CD8-positive, alpha-beta memory T cell (primary cell): Measurements from ENCODE around the gene STRN. TPM values are rescaled to one million over a fixed set of nuclear protein-coding genes. Genes with fewer than 3 reads are reported as not detected.

Experiments
- CTCF ChIA-PET: fragments of 350-600 bp; sonication (Branson Sonifier 250); formaldehyde crosslinking; loops from one replicate; lab custom pipeline; 2021; ENCODE audit warnings: antibody characterized with exemption; lab: Charles Lee
- POLR2A ChIA-PET: fragments of 350-600 bp; sonication (Branson Sonifier 250); formaldehyde crosslinking; loops from one replicate; lab custom pipeline; 2021; ENCODE audit warnings: antibody characterized with exemption; lab: Charles Lee
- DNase-seq, 5 donors: peaks; one replicate each; pipeline versions ENCODE4 v3.0.0 to v3.0.0-alpha.2; 2020 to 2022; ENCODE audit warnings: mixed read lengths in 1 of 5
- H3K27ac ChIP-seq: one replicate; pipeline ENCODE4 v1.7.0; 2013; ENCODE audit warnings: low read depth, mild to moderate bottlenecking, low read length, moderate library complexity
- H3K27me3 ChIP-seq: 2 replicates; pipeline ENCODE4 v1.7.0; 2013; ENCODE audit warnings: low read length, mild to moderate bottlenecking; ENCODE audit not compliant: insufficient read depth, poor library complexity, severe bottlenecking
- H3K36me3 ChIP-seq: 2 replicates; pipeline ENCODE4 v1.7.0; 2013; ENCODE audit warnings: mild to moderate bottlenecking, low read length, moderate library complexity; ENCODE audit not compliant: insufficient read depth
- H3K4me1 ChIP-seq: 2 replicates; pipeline ENCODE4 v1.7.0; 2013; ENCODE audit warnings: mild to moderate bottlenecking, low read length, moderate library complexity; ENCODE audit not compliant: insufficient read depth
- H3K4me3 ChIP-seq: 2 replicates; pipeline ENCODE4 v1.7.0; 2013; ENCODE audit warnings: mild to moderate bottlenecking, low read length
- H3K9me3 ChIP-seq: 2 replicates; pipeline ENCODE4 v1.7.0; 2013; ENCODE audit warnings: mild to moderate bottlenecking, low read length
- H3K27ac Mint-ChIP-seq, 8 donors: one replicate each; pipeline ENCODE4 v1.8.0; 2020 to 2021; ENCODE audit warnings: mixed read lengths in 8 of 8, mild to moderate bottlenecking in 6 of 8, inconsistent platforms in 3 of 8, moderate library complexity in 3 of 8
- H3K27me3 Mint-ChIP-seq, 2 donors: one replicate each; pipeline ENCODE4 v1.8.0; 2020 to 2021; ENCODE audit warnings: mixed read lengths in 2 of 2, mild to moderate bottlenecking in 1 of 2, moderate library complexity in 1 of 2
- H3K36me3 Mint-ChIP-seq, 3 donors: one replicate each; pipeline ENCODE4 v1.8.0; 2020 to 2021; ENCODE audit warnings: mixed read lengths in 3 of 3, inconsistent platforms in 1 of 3, mild to moderate bottlenecking in 1 of 3
- H3K4me1 Mint-ChIP-seq, 3 donors: one replicate each; pipeline ENCODE4 v1.8.0; 2020 to 2021; ENCODE audit warnings: mixed read lengths in 3 of 3, inconsistent platforms in 1 of 3, mild to moderate bottlenecking in 1 of 3
- H3K4me3 Mint-ChIP-seq, 7 donors: one replicate each; pipeline ENCODE4 v1.8.0; 2020 to 2021; ENCODE audit warnings: mixed read lengths in 7 of 7, mild to moderate bottlenecking in 6 of 7, moderate library complexity in 4 of 7, inconsistent platforms in 2 of 7
- H3K9me3 Mint-ChIP-seq, 5 donors: one replicate each; pipeline ENCODE4 v1.8.0; 2020 to 2022; ENCODE audit warnings: mixed read lengths in 5 of 5, mild to moderate bottlenecking in 3 of 5, moderate library complexity in 2 of 5, inconsistent platforms in 1 of 5
- polyA plus RNA-seq: library from polyadenylated mRNA; unstranded; fragments of 300-500 nt; fragmentation: Illumina TruSeq; gene quantifications from one replicate; pipeline ENCODE4 v1.2.3, GENCODE V29; 2021
- total RNA-seq, 2 experiments: library from RNA; stranded (reverse); gene quantifications; one replicate each; pipeline ENCODE4 v1.2.3, GENCODE V29; 2021

STRN gene
- total and polyA plus RNA-seq, 3 experiments from 2014 or later, result 10.5 to 28.3 (median 26.9) TPM

DNA sequence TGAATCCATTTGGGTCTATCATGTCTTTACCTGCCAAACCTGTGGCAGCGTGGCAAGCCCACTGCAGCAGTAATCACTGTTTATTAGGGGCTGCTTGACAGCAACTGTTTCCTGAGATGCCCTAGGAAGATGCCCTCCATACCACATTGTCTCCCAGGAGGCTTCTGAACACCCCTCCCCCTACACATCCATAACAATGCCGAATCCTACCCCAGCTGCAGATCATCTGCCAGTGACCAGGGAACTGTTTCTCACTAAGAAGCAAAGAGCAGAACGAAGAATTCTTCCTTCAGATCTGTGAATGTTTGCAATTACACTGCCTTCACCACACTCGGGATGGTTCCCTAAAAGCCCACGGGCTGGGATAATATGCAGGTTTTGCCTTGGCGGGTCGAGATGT is 142.1 kb downstream of the STRN start:
- no peaks in the 10 kb centered on the region for H3K27me3 ChIP-seq
- Mint-ChIP-seq H3K4me3 (no peak overlapping the region), H3K36me3 (no peaks in the 10 kb centered on the region), H3K4me1 (no peaks in the 10 kb centered on the region), H3K27ac (no peak overlapping the region), H3K9me3 (no peaks in the 10 kb centered on the region), H3K27me3 (peaks cover 3 to 12% of the 10 kb centered on the region in 2 donors)
- no peaks in the 10 kb centered on the region for H3K4me1 ChIP-seq
- ChIA-PET POLR2A (no interaction called here), CTCF (no interaction called here)
- H3K9me3 ChIP-seq, result no peaks in the 10 kb centered on the region
- H3K27ac ChIP-seq, result no peak overlapping the region
- no peaks in the 10 kb centered on the region for H3K36me3 ChIP-seq
- DNase-seq, result no peak
- no peak overlapping the region for H3K4me3 ChIP-seq

- no peaks in the 10 kb centered on the region for H3K9me3 ChIP-seq
- no peaks in the 10 kb centered on the region for H3K36me3 Mint-ChIP-seq
- DNase-seq, result no peak
- H3K36me3 ChIP-seq, result no peaks in the 10 kb centered on the region
- H3K27me3 ChIP-seq, result no peaks in the 10 kb centered on the region
- no peak overlapping the region for H3K4me3 ChIP-seq
- ChIA-PET CTCF (no interaction called here), POLR2A (no interaction called here)
- no peak overlapping the region for H3K27ac Mint-ChIP-seq
- peaks cover 3 to 10% of the 10 kb centered on the region in 2 donors for H3K27me3 Mint-ChIP-seq
- no peak overlapping the region for H3K4me3 Mint-ChIP-seq
- H3K27ac ChIP-seq, result no peak overlapping the region
- no peaks in the 10 kb centered on the region for H3K4me1 ChIP-seq
- H3K9me3 Mint-ChIP-seq, result no peaks in the 10 kb centered on the region
- H3K4me1 Mint-ChIP-seq, result no peaks in the 10 kb centered on the region
Measured at GRCh38 chr2:36823862-36824261, 142.5 kb downstream of the STRN start.

- Histone ChIP-seq H3K4me1 (no peaks in the 10 kb centered on the region), H3K36me3 (no peaks in the 10 kb centered on the region), H3K27ac (no peak overlapping the region), H3K27me3 (no peaks in the 10 kb centered on the region), H3K9me3 (no peaks in the 10 kb centered on the region), H3K4me3 (no peak overlapping the region)
- POLR2A ChIA-PET, result no interaction called here
- Mint-ChIP-seq H3K27ac (peak overlapping the region in 2 of 8 donors; percentile 0 to 87), H3K4me1 (peaks cover 0 to 2% (median 0%) of the 10 kb centered on the region in 3 donors), H3K4me3 (no peak overlapping the region), H3K36me3 (no peaks in the 10 kb centered on the region), H3K9me3 (no peaks in the 10 kb centered on the region), H3K27me3 (peaks cover 3 to 7% of the 10 kb centered on the region in 2 donors)
- CTCF ChIA-PET, result interaction anchor here (0.8 to 1.1 kb wide), 2 partner anchors 7 to 36 kb away, joined by 3 to 4 read pairs; no protein-coding TSS in a partner anchor
- no peak for DNase-seq
Measured at GRCh38 chr2:36820942-36821605, 145.3 kb downstream of the STRN start.

GRCh38 chr2:36819095-36819711 is 147.1 kb downstream of the STRN start:
- Mint-ChIP-seq H3K36me3 (no peaks in the 10 kb centered on the region), H3K4me1 (peaks cover 0 to 2% (median 0%) of the 10 kb centered on the region in 3 donors), H3K9me3 (no peaks in the 10 kb centered on the region), H3K4me3 (no peak overlapping the region), H3K27ac (no peak overlapping the region), H3K27me3 (peaks cover 0 to 3% of the 10 kb centered on the region in 2 donors)
- H3K4me1 ChIP-seq, result no peaks in the 10 kb centered on the region
- no peaks in the 10 kb centered on the region for H3K27me3 ChIP-seq
- no peaks in the 10 kb centered on the region for H3K36me3 ChIP-seq
- H3K4me3 ChIP-seq, result no peak overlapping the region
- DNase-seq, result no peak
- ChIA-PET CTCF (no interaction called here), POLR2A (no interaction called here)
- H3K9me3 ChIP-seq, result no peaks in the 10 kb centered on the region
- H3K27ac ChIP-seq, result no peak overlapping the region

DNA sequence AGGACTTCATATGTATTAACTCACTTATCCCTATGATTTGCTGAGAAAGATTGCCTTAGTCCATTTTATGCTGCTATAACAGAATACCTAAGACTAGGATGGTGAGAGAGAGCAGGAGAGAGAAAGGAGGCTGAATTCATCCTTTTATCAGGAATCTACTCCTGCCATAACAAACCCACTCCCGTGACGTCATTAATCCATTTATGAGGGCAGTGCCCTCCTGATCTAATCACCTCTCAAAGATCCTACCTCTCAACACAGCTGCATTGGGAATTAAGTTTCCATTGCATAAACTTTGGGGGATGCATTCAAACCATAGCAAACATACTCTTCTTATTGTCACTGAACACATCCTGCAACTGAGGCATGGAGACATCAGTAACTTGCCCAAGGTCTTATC is 147.8 kb downstream of the STRN start:
- Mint-ChIP-seq H3K27me3 (no peaks in the 10 kb centered on the region), H3K4me1 (peaks cover 0 to 2% (median 0%) of the 10 kb centered on the region in 3 donors), H3K4me3 (no peak overlapping the region), H3K9me3 (no peaks in the 10 kb centered on the region), H3K27ac (no peak overlapping the region), H3K36me3 (no peaks in the 10 kb centered on the region)
- no peak overlapping the region for H3K27ac ChIP-seq
- H3K27me3 ChIP-seq, result no peaks in the 10 kb centered on the region
- H3K36me3 ChIP-seq, result no peaks in the 10 kb centered on the region
- no peak overlapping the region for H3K4me3 ChIP-seq
- H3K4me1 ChIP-seq, result no peaks in the 10 kb centered on the region
- no peak for DNase-seq
- H3K9me3 ChIP-seq, result no peaks in the 10 kb centered on the region
- ChIA-PET POLR2A (no interaction called here), CTCF (no interaction called here)

GRCh38 chr2:36812196-36812595 is 154.1 kb downstream of the STRN start:
- ChIA-PET POLR2A (no interaction called here), CTCF (no interaction called here)
- Histone ChIP-seq H3K27ac (no peak overlapping the region), H3K4me1 (no peaks in the 10 kb centered on the region), H3K36me3 (no peaks in the 10 kb centered on the region), H3K27me3 (no peaks in the 10 kb centered on the region), H3K9me3 (no peaks in the 10 kb centered on the region), H3K4me3 (no peak overlapping the region)
- Mint-ChIP-seq H3K27me3 (peaks cover 3 to 5% of the 10 kb centered on the region in 2 donors), H3K4me3 (no peak overlapping the region), H3K9me3 (no peaks in the 10 kb centered on the region), H3K27ac (no peak overlapping the region), H3K4me1 (peaks cover 0 to 2% (median 0%) of the 10 kb centered on the region in 3 donors), H3K36me3 (no peaks in the 10 kb centered on the region)
- no peak for DNase-seq

GRCh38 chr2:36811071-36811470 is 155.3 kb downstream of the STRN start:
- no peaks in the 10 kb centered on the region for H3K36me3 ChIP-seq
- no peak for DNase-seq
- H3K4me3 ChIP-seq, result no peak overlapping the region
- ChIA-PET POLR2A (interaction anchor here (0.7 kb wide), 1 partner anchor 569 kb away, joined by 3 read pairs; no protein-coding TSS in a partner anchor), CTCF (no interaction called here)
- Mint-ChIP-seq H3K27ac (no peak overlapping the region), H3K36me3 (no peaks in the 10 kb centered on the region), H3K27me3 (peaks cover 3 to 5% of the 10 kb centered on the region in 2 donors), H3K4me1 (no peaks in the 10 kb centered on the region), H3K9me3 (no peaks in the 10 kb centered on the region), H3K4me3 (no peak overlapping the region)
- H3K27ac ChIP-seq, result no peak overlapping the region
- H3K27me3 ChIP-seq, result no peaks in the 10 kb centered on the region
- no peaks in the 10 kb centered on the region for H3K9me3 ChIP-seq
- no peaks in the 10 kb centered on the region for H3K4me1 ChIP-seq

DNA sequence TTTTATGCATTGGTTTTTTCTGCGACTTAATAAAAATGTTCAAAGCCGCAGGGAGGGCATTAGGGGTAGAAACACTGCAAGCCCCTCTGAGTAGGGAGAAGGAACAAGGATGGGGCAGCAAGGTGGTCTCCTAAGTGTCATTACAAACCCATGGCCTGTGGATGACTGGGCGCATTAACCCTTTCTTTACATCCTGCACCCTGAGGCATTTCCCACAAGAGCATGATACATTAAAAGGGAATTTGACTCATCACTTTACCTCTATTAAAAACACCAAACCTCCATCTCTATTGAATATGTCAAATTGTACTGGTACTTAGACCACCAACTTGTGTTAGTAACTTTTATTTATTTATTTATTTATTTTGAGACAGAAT is 157.3 kb downstream of the STRN start:
- no peaks in the 10 kb centered on the region for H3K4me1 ChIP-seq
- no peaks in the 10 kb centered on the region for H3K9me3 ChIP-seq
- peaks cover 5% of the 10 kb centered on the region in 2 donors for H3K27me3 Mint-ChIP-seq
- POLR2A ChIA-PET, result no interaction called here
- no peaks in the 10 kb centered on the region for H3K36me3 ChIP-seq
- no peak for DNase-seq
- H3K27me3 ChIP-seq, result no peaks in the 10 kb centered on the region
- no peaks in the 10 kb centered on the region for H3K36me3 Mint-ChIP-seq
- H3K4me3 Mint-ChIP-seq, result no peak overlapping the region
- H3K27ac ChIP-seq, result no peak overlapping the region
- CTCF ChIA-PET, result no interaction called here
- H3K9me3 Mint-ChIP-seq, result no peaks in the 10 kb centered on the region
- H3K4me3 ChIP-seq, result no peak overlapping the region
- H3K4me1 Mint-ChIP-seq, result peaks cover 0 to 4% (median 0%) of the 10 kb centered on the region in 3 donors
- no peak overlapping the region for H3K27ac Mint-ChIP-seq
